SK-N-SH (cell line): ENCODE results near the gene SERPIND1. TPM values are rescaled to one million over a fixed set of nuclear protein-coding genes. Genes with fewer than 3 reads are reported as not detected.
A peak's percentile ranks its signal among the peaks of the same experiment; 100 is the strongest.

Experiments
- CTCF ChIA-PET: fragments of 300-600, 350-600 bp; formaldehyde crosslinking; extraction: SDS; loops from one replicate; lab custom pipeline; 2021; lab: Yijun Ruan, JAX
- POLR2A ChIA-PET: fragments of 350-600 bp; sonication (Branson Sonifier 250); formaldehyde crosslinking; extraction: SDS; loops from one replicate; lab custom pipeline; 2020; ENCODE audit warnings: antibody characterized with exemption, inconsistent platforms; lab: Yijun Ruan, JAX
- DNase-seq: peaks from one replicate; pipeline ENCODE4 v3.0.0; 2012
- H2AFZ ChIP-seq: fragments of 200-600 bp; sonication (generic); 2 replicates; pipeline ENCODE4 v1.8.1; 2016; ENCODE audit warnings: antibody characterized with exemption, mild to moderate bottlenecking, low read depth
- H3F3A ChIP-seq: fragments of 200-600 bp; sonication (generic); replicated peaks from 2 replicates; pipeline ENCODE3; 2016; ENCODE audit warnings: antibody characterized with exemption, mild to moderate bottlenecking; ENCODE audit not compliant: insufficient read depth
- H3K27ac ChIP-seq, 2 experiments: fragments of 200-500 bp in 1 of 2; fragments of 200-600 bp in 1 of 2; sonication (Bioruptor generic) in 1 of 2; sonication (generic), shearing (Covaris generic) in 1 of 2; 2 replicates each; pipeline versions ENCODE4 v1.5.1 to v1.6.1; 2014 to 2016; ENCODE audit warnings: low read depth in 2 of 2, inconsistent platforms in 1 of 2, low read length in 1 of 2, mild to moderate bottlenecking in 1 of 2, mixed read lengths in 1 of 2
- H3K27me3 ChIP-seq: fragments of 200-600 bp; sonication (generic), shearing (Covaris generic); 2 replicates; pipeline ENCODE4 v1.6.1; 2016; ENCODE audit warnings: mixed run types; ENCODE audit not compliant: insufficient read depth
- H3K36me3 ChIP-seq, 2 experiments: fragments of 200-500 bp in 1 of 2; fragments of 200-600 bp in 1 of 2; sonication (Bioruptor generic) in 1 of 2; sonication (generic) in 1 of 2; replicated peaks in 1 of 2; 2 replicates each; pipeline versions ENCODE3 to v1.5.1; 2014 to 2016; ENCODE audit warnings: low read length in 1 of 2, mild to moderate bottlenecking in 1 of 2; ENCODE audit not compliant: insufficient read depth in 2 of 2, control insufficient read depth in 1 of 2
- H3K4me1 ChIP-seq, 2 experiments: fragments of 200-500 bp in 1 of 2; fragments of 200-600 bp in 1 of 2; sonication (Bioruptor generic) in 1 of 2; sonication (generic), shearing (Covaris generic) in 1 of 2; 2 replicates each; pipeline versions ENCODE4 v1.5.1 to v1.6.1; 2014 to 2016; ENCODE audit warnings: low read depth in 1 of 2, low read length in 1 of 2, mixed run types in 1 of 2; ENCODE audit not compliant: insufficient read depth in 2 of 2, control insufficient read depth in 1 of 2
- H3K4me2 ChIP-seq: fragments of 200-600 bp; sonication (generic), shearing (Covaris generic); 2 replicates; pipeline ENCODE4 v1.6.1; 2017; ENCODE audit warnings: mixed run types
- H3K4me3 ChIP-seq, 2 experiments: fragments of 200-500 bp in 1 of 2; fragments of 200-600 bp in 1 of 2; sonication (Bioruptor generic) in 1 of 2; sonication (generic), shearing (Covaris generic) in 1 of 2; 2 replicates each; pipeline versions ENCODE4 v1.5.1 to v1.8.1; 2014 to 2016; ENCODE audit warnings: low read depth in 2 of 2, inconsistent platforms in 1 of 2, low read length in 1 of 2, mild to moderate bottlenecking in 1 of 2, mixed read lengths in 1 of 2, moderate library complexity in 1 of 2
- H3K79me2 ChIP-seq: fragments of 200-600 bp; sonication (generic); 2 replicates; pipeline ENCODE4 v1.8.1; 2017; ENCODE audit warnings: mild to moderate bottlenecking; ENCODE audit not compliant: insufficient read depth
- H3K9ac ChIP-seq: fragments of 200-600 bp; sonication (generic); 2 replicates; pipeline ENCODE4 v1.6.1; 2017; ENCODE audit warnings: mixed run types
- H3K9me2 ChIP-seq: fragments of 200-600 bp; sonication (generic); 2 replicates; pipeline ENCODE4 v1.6.1; 2017; ENCODE audit warnings: mixed run types
- H3K9me3 ChIP-seq: fragments of 200-600 bp; sonication (generic); 2 replicates; pipeline ENCODE4 v1.6.1; 2017; ENCODE audit warnings: mixed run types, mild to moderate bottlenecking, moderate library complexity
- H4K20me1 ChIP-seq: fragments of 200-600 bp; sonication (generic); 2 replicates; pipeline ENCODE4 v1.6.1; 2017; ENCODE audit warnings: mild to moderate bottlenecking, mixed run types; ENCODE audit not compliant: insufficient read depth
- CHD2 ChIP-seq: fragments of 150-350 bp; IDR thresholded peaks from 2 replicates; pipeline ENCODE4 v1.6.1; 2018; ENCODE audit warnings: low read length; ENCODE audit not compliant: partially characterized antibody
- CTCF ChIP-seq: fragments of 200-600 bp; sonication (generic); IDR thresholded peaks from 2 replicates; pipeline ENCODE4 v1.6.1; 2017; ENCODE audit warnings: antibody characterized with exemption, mild to moderate bottlenecking, moderate library complexity
- EP300 ChIP-seq, 2 experiments: IDR thresholded peaks; 2 replicates each; pipeline versions ENCODE4 v1.4.0 to v1.6.1; 2012; ENCODE audit warnings: borderline replicate concordance in 1 of 2, low read depth in 1 of 2, low read length in 1 of 2
- EZH2phosphoT487 ChIP-seq: fragments of 200-600 bp; sonication (generic); IDR thresholded peaks from 2 replicates; pipeline ENCODE4 v1.6.1; 2017; ENCODE audit warnings: low read depth, mixed run types, mild to moderate bottlenecking, antibody characterized with exemption, moderate library complexity, borderline replicate concordance
- FOXJ3 ChIP-seq: sonication (generic); formaldehyde crosslinking; IDR thresholded peaks from 2 replicates; pipeline ENCODE4 v1.5.1; 2020; ENCODE audit warnings: mild to moderate bottlenecking, missing genetic modification reagents
- GATA2 ChIP-seq: sonication (generic); formaldehyde crosslinking; IDR thresholded peaks from 2 replicates; pipeline ENCODE4 v1.5.0; 2020; ENCODE audit warnings: mild to moderate bottlenecking, missing genetic modification reagents
- MEF2A ChIP-seq: IDR thresholded peaks from 2 replicates; pipeline ENCODE4 v1.4.0; 2012; ENCODE audit warnings: low read depth, borderline replicate concordance
- NRF1 ChIP-seq: IDR thresholded peaks from 2 replicates; pipeline ENCODE4 v1.6.1; 2012; ENCODE audit warnings: low read depth, mild to moderate bottlenecking, low read length
- POLR2AphosphoS5 ChIP-seq: IDR thresholded peaks from 2 replicates; pipeline ENCODE4 v1.6.1; 2012; ENCODE audit warnings: low read depth, low read length
- RCOR1 ChIP-seq: fragments of 150-350 bp; IDR thresholded peaks from 2 replicates; pipeline ENCODE4 v1.6.1; 2017; ENCODE audit warnings: antibody characterized with exemption, low read length
- REST ChIP-seq: IDR thresholded peaks from 2 replicates; pipeline ENCODE4 v1.6.1; 2012; ENCODE audit warnings: mild to moderate bottlenecking, low read depth, low read length, moderate library complexity
- RFX5 ChIP-seq: IDR thresholded peaks from 2 replicates; pipeline ENCODE4 v1.6.1; 2012; ENCODE audit warnings: mild to moderate bottlenecking, improper control_type of control experiment, low read length
- RXRA ChIP-seq: IDR thresholded peaks from 2 replicates; pipeline ENCODE4 v1.4.0; 2012; ENCODE audit warnings: low read depth, mild to moderate bottlenecking, borderline replicate concordance
- SIN3A ChIP-seq: IDR thresholded peaks from 2 replicates; pipeline ENCODE4 v1.6.1; 2012; ENCODE audit warnings: low read depth, mild to moderate bottlenecking, low read length, moderate library complexity, borderline replicate concordance
- SMC3 ChIP-seq: IDR thresholded peaks from 2 replicates; pipeline ENCODE4 v1.6.1; 2012; ENCODE audit warnings: low read depth, low read length, improper control_type of control experiment
- TAF1 ChIP-seq: IDR thresholded peaks from 2 replicates; pipeline ENCODE4 v1.6.1; 2012; ENCODE audit warnings: low read depth, mild to moderate bottlenecking, low read length, moderate library complexity, borderline replicate concordance
- USF2 ChIP-seq: fragments of 150-350 bp; IDR thresholded peaks from 2 replicates; pipeline ENCODE4 v1.6.1; 2017; ENCODE audit warnings: antibody characterized with exemption, low read length, low read depth, borderline replicate concordance
- ZBTB33 ChIP-seq: IDR thresholded peaks from 2 replicates; pipeline ENCODE4 v1.4.0; 2012; ENCODE audit warnings: low read depth, borderline replicate concordance
- WGBS: methylation state at CpG from one replicate; pipeline ENCODE4 v1.1.6; 2017; ENCODE audit warnings: low lambda C conversion rate; 5-methylcytosine and 5-hydroxymethylcytosine counted together
- polyA plus RNA-seq, 3 experiments: library from polyadenylated mRNA; depleted of rRNA; stranded (reverse); fragments of >200 nt; gene quantifications; 2 replicates each; pipeline ENCODE4 v1.2.3, GENCODE V29; 2012

Gene SERPIND1
- polyA plus RNA-seq, 1 of the 3 experiments (the other 2 are of a cell fraction), result not detected

- TF ChIP-seq TAF1 (no peak), CTCF (no peak), USF2 (no peak), MEF2A (no peak), GATA2 (CRISPR knock-in tag) (0 out of 2 replicates have a peak, but pooled peaks have one; percentile 39), EZH2phosphoT487 (no peak), NRF1 (no peak), RXRA (no peak), REST (no peak), RFX5 (no peak), POLR2AphosphoS5 (no peak), SMC3 (no peak), EP300 (IDR thresholded peaks at IDR 0.05; ENCODE audit: borderline replicate concordance in 1 of 2, low read depth in 1 of 2, low read length in 1 of 2) (peak in 1 of 2 experiments; percentile 25; a peak in 1 of 4 replicates), CHD2 (no peak), ZBTB33 (no peak), SIN3A (no peak), RCOR1 (no peak), FOXJ3 (no peak)
- TF ChIP-seq, all 33 proteins: peak for 2
- Histone ChIP-seq H3K27me3 (no peaks in the 10 kb centered on the region), H3K9ac (no peak overlapping the region), H3K79me2 (peaks cover 4% of the 10 kb centered on the region; the same call in 1 of the 2 replicates), H3K4me1 (peaks cover 0 to 11% of the 10 kb centered on the region in 2 experiments; a peak in 1 of 4 replicates), H3K4me2 (no peak overlapping the region), H3K27ac (peak overlapping the region in 1 of 2 experiments; percentile 56; a peak in 2 of 4 replicates), H3F3A (no peaks in the 10 kb centered on the region), H3K36me3 (peaks cover 4 to 34% of the 10 kb centered on the region in 2 experiments), H3K9me3 (no peaks in the 10 kb centered on the region), H3K9me2 (no peaks in the 10 kb centered on the region), H4K20me1 (no peaks in the 10 kb centered on the region; the same call in 1 of the 2 replicates), H2AFZ (no peak overlapping the region), H3K4me3 (no peak overlapping the region)
- WGBS, result 74% methylated on average over 3 of the region's 3 CpGs
- ChIA-PET POLR2A (no interaction called here), CTCF (interaction anchor here (1.4 to 1.7 kb wide), 2 partner anchors 10 to 30 kb away, joined by 5 to 7 read pairs; no protein-coding TSS in a partner anchor)
- peak; percentile 33 for DNase-seq
These were observed 60.3 kb downstream of the SERPIND1 start for GRCh38 chr22:20834206-20834605.
